RWPE2 (cell line): ENCODE measurements around the gene TEX101.

ENCODE experiments used
- ATAC-seq: fragments of 200-7000 bp; cut with Tn5 transposase; 3 replicates; pipeline ENCODE4 v1.9.1; 2021; ENCODE audit warnings: low read depth
- DNase-seq: peaks from one replicate; pipeline ENCODE4 v3.0.0-alpha.2; 2020; ENCODE audit warnings: low spot score
- H3K27ac ChIP-seq: fragments of 450-650 bp; 2 replicates; pipeline ENCODE4 v1.5.1; 2017; ENCODE audit warnings: mild to moderate bottlenecking; ENCODE audit not compliant: poor library complexity, severe bottlenecking
- H3K27me3 ChIP-seq: fragments of 250-450 bp; sonication (Bioruptor Pico); 2 replicates; pipeline ENCODE4 v1.5.1; 2021; ENCODE audit warnings: mild to moderate bottlenecking, moderate library complexity; ENCODE audit not compliant: insufficient read depth, poor library complexity, severe bottlenecking
- H3K36me3 ChIP-seq: fragments of 250-450 bp; sonication (Bioruptor Pico); 2 replicates; pipeline ENCODE4 v1.5.1; 2020; ENCODE audit warnings: low read depth, mild to moderate bottlenecking, moderate library complexity
- H3K4me1 ChIP-seq: fragments of 250-450 bp; sonication (Bioruptor Pico); 2 replicates; pipeline ENCODE4 v1.5.1; 2021; ENCODE audit warnings: mild to moderate bottlenecking, moderate library complexity; ENCODE audit not compliant: insufficient read depth, poor library complexity, severe bottlenecking
- H3K4me3 ChIP-seq: fragments of 250-450 bp; sonication (Bioruptor Pico); 2 replicates; pipeline ENCODE4 v1.5.1; 2021; ENCODE audit warnings: mild to moderate bottlenecking, moderate library complexity; ENCODE audit not compliant: severe bottlenecking
- H3K9me3 ChIP-seq: fragments of 250-450 bp; sonication (Bioruptor Pico); 2 replicates; pipeline ENCODE4 v1.5.1; 2021; ENCODE audit warnings: mild to moderate bottlenecking, moderate library complexity; ENCODE audit not compliant: severe bottlenecking
- CTCF ChIP-seq: fragments of 450-650 bp; IDR thresholded peaks from one replicate; pipeline ENCODE4 v1.5.1; 2017; ENCODE audit warnings: mild to moderate bottlenecking, moderate library complexity; ENCODE audit not compliant: poor library complexity, severe bottlenecking

TEX101 gene

GRCh38 chr19:43460362-43461016 lies 45.8 kb downstream of the TEX101 start:
- Histone ChIP-seq H3K27me3 (no peaks in the 10 kb centered on the region), H3K4me3 (no peak overlapping the region), H3K36me3 (no peaks in the 10 kb centered on the region), H3K4me1 (peaks cover 7% of the 10 kb centered on the region), H3K9me3 (no peaks in the 10 kb centered on the region), H3K27ac (no peak overlapping the region)
- ATAC-seq, result no peak
- DNase-seq, result no peak
- no peak for TF ChIP-seq CTCF

GRCh38 chr19:43461303-43461702 lies 46.6 kb downstream of the TEX101 start:
- TF ChIP-seq CTCF, result no peak
- H3K4me3 ChIP-seq, result no peak overlapping the region
- H3K27ac ChIP-seq, result no peak overlapping the region
- H3K27me3 ChIP-seq, result no peaks in the 10 kb centered on the region
- ATAC-seq (no peak), DNase-seq (no peak)
- peaks cover 13% of the 10 kb centered on the region for H3K4me1 ChIP-seq
- no peaks in the 10 kb centered on the region for H3K36me3 ChIP-seq
- no peaks in the 10 kb centered on the region for H3K9me3 ChIP-seq

- no peaks in the 10 kb centered on the region for H3K9me3 ChIP-seq
- DNase-seq (no peak), ATAC-seq (no peak)
- no peak overlapping the region for H3K27ac ChIP-seq
- H3K4me1 ChIP-seq, result peaks cover 13% of the 10 kb centered on the region
- no peaks in the 10 kb centered on the region for H3K36me3 ChIP-seq
- TF ChIP-seq CTCF, result no peak
- no peaks in the 10 kb centered on the region for H3K27me3 ChIP-seq
- no peak overlapping the region for H3K4me3 ChIP-seq
Measured at GRCh38 chr19:43462383-43462782, 47.7 kb downstream of the TEX101 start.

- H3K4me1 ChIP-seq, result peaks cover 14% of the 10 kb centered on the region
- TF ChIP-seq CTCF, result no peak
- no peak for DNase-seq
- no peaks in the 10 kb centered on the region for H3K27me3 ChIP-seq
- ATAC-seq, result no peak
- peak overlapping the region; percentile 52 for H3K4me3 ChIP-seq
- peak overlapping the region; percentile 43 for H3K27ac ChIP-seq
- no peaks in the 10 kb centered on the region for H3K9me3 ChIP-seq
- no peaks in the 10 kb centered on the region for H3K36me3 ChIP-seq
Measured at GRCh38 chr19:43462785-43463380, 48.2 kb downstream of the TEX101 start.

GRCh38 chr19:43463381-43464133 lies 48.9 kb downstream of the TEX101 start:
- H3K4me1 ChIP-seq, result peaks cover 21% of the 10 kb centered on the region
- no peaks in the 10 kb centered on the region for H3K9me3 ChIP-seq
- DNase-seq (peak; percentile 97), ATAC-seq (peak; percentile 68)
- no peaks in the 10 kb centered on the region for H3K36me3 ChIP-seq
- no peaks in the 10 kb centered on the region for H3K27me3 ChIP-seq
- H3K4me3 ChIP-seq, result peak overlapping the region; percentile 52
- peak overlapping the region; percentile 43 for H3K27ac ChIP-seq
- TF ChIP-seq CTCF, result no peak
